OCI-LY7 (cell line): ENCODE data around the gene RPS19BP1. TPM values are rescaled to one million over a fixed set of nuclear protein-coding genes. Genes with fewer than 3 reads are reported as not detected.

Experiments
- BruUV-seq: library from RNA; stranded (reverse); fragments of 400-500 nt; replicated peaks from 2 replicates; lab custom pipeline; 2021; lab: Mats Ljungman, UMichigan
- CTCF ChIA-PET: fragments of 300-600 bp; sonication (Branson Sonifier 250); formaldehyde crosslinking; loops from one replicate; lab custom pipeline; 2022; ENCODE audit warnings: antibody characterized with exemption; ENCODE audit not compliant: unreplicated experiment; lab: Charles Lee
- POLR2A ChIA-PET: fragments of 300-600 bp; sonication (Branson Sonifier 250); formaldehyde crosslinking; loops from one replicate; lab custom pipeline; 2022; ENCODE audit warnings: antibody characterized with exemption; lab: Charles Lee
- DNase-seq: peaks from one replicate; pipeline ENCODE4 v3.0.0-alpha.2; 2015; ENCODE audit warnings: low spot score
- H2AFZ ChIP-seq: fragments of 200-600 bp; sonication (generic), shearing (Covaris generic); 2 replicates; pipeline ENCODE4 v1.6.1; 2014; ENCODE audit warnings: mild to moderate bottlenecking, antibody characterized with exemption, low read length, moderate library complexity
- H3K27ac ChIP-seq: fragments of 200-600 bp; sonication (generic); 2 replicates; pipeline ENCODE4 v1.5.1; 2014; ENCODE audit warnings: mixed run types, low read depth, mild to moderate bottlenecking, moderate library complexity, low read length, inconsistent platforms; ENCODE audit not compliant: poor library complexity, severe bottlenecking
- H3K36me3 ChIP-seq: fragments of 200-600 bp; sonication (generic); 2 replicates; pipeline ENCODE4 v1.6.1; 2014; ENCODE audit warnings: mild to moderate bottlenecking, antibody characterized with exemption, low read length, moderate library complexity, mixed read lengths; ENCODE audit not compliant: insufficient read depth
- H3K4me1 ChIP-seq: fragments of 200-600 bp; sonication (generic); 2 replicates; pipeline ENCODE4 v1.5.1; 2014; ENCODE audit warnings: mild to moderate bottlenecking, low read length; ENCODE audit not compliant: insufficient read depth, poor library complexity, severe bottlenecking
- H3K4me2 ChIP-seq: fragments of 200-600 bp; sonication (generic); 2 replicates; pipeline ENCODE4 v1.6.1; 2014; ENCODE audit warnings: mild to moderate bottlenecking, low read length
- H3K4me3 ChIP-seq: fragments of 200-600 bp; sonication (generic); 2 replicates; pipeline ENCODE4 v1.5.1; 2014; ENCODE audit warnings: mild to moderate bottlenecking, low read depth, low read length; ENCODE audit not compliant: poor library complexity, severe bottlenecking
- H3K79me2 ChIP-seq: fragments of 200-600 bp; sonication (generic); 2 replicates; pipeline ENCODE4 v1.6.1; 2016; ENCODE audit warnings: low read depth, mild to moderate bottlenecking, low read length, moderate library complexity, mixed read lengths; ENCODE audit not compliant: insufficient read depth
- H3K9me2 ChIP-seq: fragments of 200-600 bp; sonication (generic); 2 replicates; pipeline ENCODE4 v1.6.1; 2016; ENCODE audit warnings: mild to moderate bottlenecking, low read length, mixed read lengths; ENCODE audit not compliant: insufficient read depth
- H3K9me3 ChIP-seq: fragments of 200-600 bp; sonication (generic); 2 replicates; pipeline ENCODE4 v1.6.1; 2014; ENCODE audit warnings: mild to moderate bottlenecking, mixed run types, low read length, mixed read lengths
- H4K20me1 ChIP-seq: fragments of 200-600 bp; sonication (generic); 2 replicates; pipeline ENCODE4 v1.6.1; 2014; ENCODE audit warnings: mild to moderate bottlenecking, antibody characterized with exemption, low read length, moderate library complexity, mixed read lengths; ENCODE audit not compliant: insufficient read depth
- EZH2phosphoT487 ChIP-seq: fragments of 200-600 bp; sonication (generic); IDR thresholded peaks from 2 replicates; pipeline ENCODE4 v1.6.1; 2018; ENCODE audit warnings: low read depth, borderline replicate concordance, mild to moderate bottlenecking, mixed run types, antibody characterized with exemption, low read length, moderate library complexity, mixed read lengths
- intact Hi-C: fragments of 100-400 bp; cut with micrococcal nuclease; formaldehyde crosslinking; loops from one replicate; pipeline ENCODE4 v1.10.0; 2022; ENCODE audit not compliant: unreplicated experiment
- total RNA-seq, 2 experiments: library from RNA; depleted of rRNA in 1 of 2; stranded (reverse); fragments of >200 nt in 1 of 2; shearing (Covaris generic) in 1 of 2; gene quantifications; 2 replicates each; pipeline ENCODE4 v1.2.3, GENCODE V29; 2014 to 2022
- TF ChIP-seq, protein P1 (sequence below): fragments of 200-600 bp; sonication (generic); conservative IDR thresholded peaks from 2 replicates; pipeline ENCODE4 v1.5.1; 2014; ENCODE audit warnings: mild to moderate bottlenecking, antibody characterized with exemption, low read length, moderate library complexity, mixed read lengths

RPS19BP1 gene
- total RNA-seq, 2 experiments from 2014 or later = 88.1 to 148 TPM

DNA sequence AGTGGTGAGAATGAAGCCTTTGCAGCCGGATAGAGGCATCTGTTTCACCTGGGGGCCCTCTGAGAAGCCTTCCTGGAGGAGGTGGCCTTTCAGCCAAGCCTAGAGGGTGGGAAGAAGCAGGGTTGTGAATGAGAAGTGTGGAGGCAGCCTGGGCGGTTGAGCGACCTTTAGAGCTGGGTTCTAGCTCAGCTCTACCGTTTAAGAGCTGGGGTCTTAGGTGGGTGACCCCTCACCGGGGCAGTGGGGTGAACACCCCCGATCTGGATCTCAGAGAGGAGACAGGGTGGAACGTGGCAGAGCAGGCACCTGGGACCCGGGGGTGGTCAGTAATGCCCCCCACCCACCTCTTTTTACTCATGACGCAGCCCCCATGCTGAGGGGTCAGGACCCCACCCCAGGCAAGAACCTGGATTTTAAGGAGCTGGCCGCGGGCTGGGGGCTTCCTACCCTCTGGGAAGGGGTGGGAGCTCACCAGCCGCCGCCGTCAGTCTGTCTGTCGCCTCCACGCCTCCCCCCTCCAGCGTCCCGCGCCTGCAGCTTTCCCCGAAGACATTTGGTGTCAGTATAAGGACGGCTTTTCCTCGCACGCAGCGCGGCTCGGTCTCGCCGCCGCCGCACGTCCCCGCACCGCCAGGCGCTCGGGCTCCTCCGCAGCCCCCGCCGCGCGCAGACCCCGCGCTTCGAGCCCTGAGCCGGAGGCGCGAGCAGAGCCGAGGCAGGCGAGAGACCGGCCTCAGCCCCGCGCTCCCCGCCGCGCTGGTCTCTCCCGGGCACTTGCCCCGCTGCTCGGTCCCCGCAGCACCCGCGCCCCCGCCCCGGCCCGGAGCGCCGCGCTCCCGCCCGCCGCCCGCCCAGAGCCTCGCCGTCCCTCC, 24.7 kb upstream of the RPS19BP1 start:
- H2AFZ ChIP-seq = no peak overlapping the region
- intact Hi-C loops = no loop called here
- no peaks in the 10 kb centered on the region for H3K79me2 ChIP-seq
- TF ChIP-seq, protein P1, sequence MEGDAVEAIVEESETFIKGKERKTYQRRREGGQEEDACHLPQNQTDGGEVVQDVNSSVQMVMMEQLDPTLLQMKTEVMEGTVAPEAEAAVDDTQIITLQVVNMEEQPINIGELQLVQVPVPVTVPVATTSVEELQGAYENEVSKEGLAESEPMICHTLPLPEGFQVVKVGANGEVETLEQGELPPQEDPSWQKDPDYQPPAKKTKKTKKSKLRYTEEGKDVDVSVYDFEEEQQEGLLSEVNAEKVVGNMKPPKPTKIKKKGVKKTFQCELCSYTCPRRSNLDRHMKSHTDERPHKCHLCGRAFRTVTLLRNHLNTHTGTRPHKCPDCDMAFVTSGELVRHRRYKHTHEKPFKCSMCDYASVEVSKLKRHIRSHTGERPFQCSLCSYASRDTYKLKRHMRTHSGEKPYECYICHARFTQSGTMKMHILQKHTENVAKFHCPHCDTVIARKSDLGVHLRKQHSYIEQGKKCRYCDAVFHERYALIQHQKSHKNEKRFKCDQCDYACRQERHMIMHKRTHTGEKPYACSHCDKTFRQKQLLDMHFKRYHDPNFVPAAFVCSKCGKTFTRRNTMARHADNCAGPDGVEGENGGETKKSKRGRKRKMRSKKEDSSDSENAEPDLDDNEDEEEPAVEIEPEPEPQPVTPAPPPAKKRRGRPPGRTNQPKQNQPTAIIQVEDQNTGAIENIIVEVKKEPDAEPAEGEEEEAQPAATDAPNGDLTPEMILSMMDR = no peak
- TF ChIP-seq EZH2phosphoT487 = no peak
- no peaks in the 10 kb centered on the region for H4K20me1 ChIP-seq
- no peak overlapping the region for H3K27ac ChIP-seq
- H3K4me2 ChIP-seq = no peak overlapping the region
- H3K36me3 ChIP-seq = no peaks in the 10 kb centered on the region
- H3K9me2 ChIP-seq = no peaks in the 10 kb centered on the region
- H3K4me1 ChIP-seq = no peaks in the 10 kb centered on the region
- no TSS peak for BruUV-seq
- POLR2A ChIA-PET = no interaction called here
- H3K9me3 ChIP-seq = no peaks in the 10 kb centered on the region
- H3K4me3 ChIP-seq = no peak overlapping the region
- no peak for DNase-seq
- CTCF ChIA-PET = no interaction called here

DNA sequence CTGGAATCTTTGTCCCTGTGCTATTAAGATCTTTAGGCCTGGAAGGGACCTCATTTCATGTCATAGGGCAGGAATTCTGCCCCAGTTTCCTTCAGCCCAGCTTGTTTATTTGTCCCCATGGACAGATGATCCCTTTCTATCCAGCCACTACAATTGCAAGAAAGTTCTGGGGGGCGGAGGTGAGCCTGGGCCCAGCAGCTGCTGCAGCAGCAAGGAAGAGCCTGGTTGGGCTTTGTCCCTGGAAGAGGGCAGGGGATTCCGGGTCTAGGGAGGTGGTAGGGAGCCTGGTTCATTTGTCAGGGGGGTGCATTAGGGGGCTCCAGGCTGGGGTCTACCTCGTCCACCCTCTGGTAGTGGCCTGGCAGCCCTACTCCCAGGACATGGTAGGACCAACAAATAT, 21.6 kb upstream of the RPS19BP1 start:
- intact Hi-C loops = no loop called here
- Histone ChIP-seq H3K9me3 (no peaks in the 10 kb centered on the region), H3K79me2 (no peaks in the 10 kb centered on the region), H2AFZ (no peak overlapping the region), H3K4me1 (no peaks in the 10 kb centered on the region), H3K9me2 (no peaks in the 10 kb centered on the region), H3K4me3 (no peak overlapping the region), H3K4me2 (no peak overlapping the region), H4K20me1 (no peaks in the 10 kb centered on the region), H3K36me3 (no peaks in the 10 kb centered on the region), H3K27ac (no peak overlapping the region)
- TF ChIP-seq EZH2phosphoT487 = no peak
- TF ChIP-seq, protein P1 = no peak
- CTCF ChIA-PET = no interaction called here
- BruUV-seq = no TSS peak
- POLR2A ChIA-PET = no interaction called here
- no peak for DNase-seq

DNA sequence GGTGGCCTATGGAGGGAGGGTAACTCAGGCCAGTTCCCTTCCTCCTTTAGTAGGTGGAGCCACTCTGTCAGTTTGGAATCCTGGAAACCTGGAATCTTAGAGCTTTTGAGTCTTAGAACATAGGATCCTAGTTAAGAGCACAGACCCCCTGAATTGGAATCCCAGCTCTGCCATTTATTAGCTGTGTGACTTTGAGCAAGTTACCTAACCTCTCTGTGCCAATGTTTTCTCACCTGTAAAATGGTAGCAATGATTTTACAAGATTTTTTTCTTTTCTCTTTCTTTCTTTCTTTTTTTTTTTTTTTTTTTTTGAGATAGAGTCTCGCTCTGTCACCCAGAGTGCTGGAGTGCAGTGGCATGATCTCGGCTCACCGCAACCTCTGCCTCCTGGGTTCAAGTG, 20.9 kb upstream of the RPS19BP1 start:
- ChIA-PET CTCF (no interaction called here), POLR2A (no interaction called here)

More for the DNA sequence above, 20.9 kb upstream of the RPS19BP1 start:
- no peak overlapping the region for H3K4me3 ChIP-seq
- no peaks in the 10 kb centered on the region for H3K4me1 ChIP-seq
- no peaks in the 10 kb centered on the region for H3K79me2 ChIP-seq
- no peak overlapping the region for H3K4me2 ChIP-seq
- no peak for DNase-seq
- no TSS peak for BruUV-seq
- no peak for TF ChIP-seq EZH2phosphoT487
- TF ChIP-seq, protein P1 = no peak
- H3K9me2 ChIP-seq = no peaks in the 10 kb centered on the region
- no peaks in the 10 kb centered on the region for H3K36me3 ChIP-seq
- H3K9me3 ChIP-seq = no peaks in the 10 kb centered on the region
- H2AFZ ChIP-seq = no peak overlapping the region
- intact Hi-C loops = no loop called here
- H4K20me1 ChIP-seq = no peaks in the 10 kb centered on the region
- H3K27ac ChIP-seq = no peak overlapping the region
